ENCODE results near the gene ANK3.

GRCh38 chr10:60316029-60316428, 73.6 kb downstream of the ANK3 start:
- TF ChIP-seq CTCF (IDR thresholded peaks at IDR 0.05) (no peak), POLR2A (IDR thresholded peaks at IDR 0.05) (no peak)
